Colon (tissue), 2 donors: ENCODE measurements around the gene ARTN.

Experiments used
- FAIRE-seq: peaks from 2 replicates; lab custom pipeline; 2012; peaks lifted over from hg19 to GRCh38; lab: Jason Lieb, UNC
- donor health status: control.
- donor health status: control.

ARTN gene

DNA sequence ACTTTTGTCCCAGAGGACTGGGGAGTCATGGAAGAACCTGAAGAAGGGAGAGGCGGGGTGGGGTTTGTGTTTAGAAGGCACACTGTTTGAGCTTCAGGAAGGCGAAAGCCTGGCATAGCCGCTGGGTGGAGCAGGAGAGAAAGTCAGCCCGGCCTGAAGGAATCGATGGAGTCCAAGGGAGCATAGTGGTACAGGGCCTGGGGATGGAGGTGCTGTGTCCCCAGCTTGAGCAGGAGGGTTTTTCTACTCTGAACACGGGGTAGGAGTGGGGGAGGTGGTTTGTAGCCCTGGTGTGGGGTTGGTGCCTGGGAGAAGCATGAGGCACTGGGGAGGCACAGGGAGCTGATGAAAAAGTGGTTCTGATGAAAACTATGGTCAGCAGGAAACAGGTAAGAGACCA is 53.1 kb downstream of the ARTN start:
- no peak for FAIRE-seq
